ENCODE results near the gene TARM1.

TARM1 gene

GRCh38 chr19:54029930-54030490 is 51.2 kb downstream of the TARM1 start:
- peak; percentile 45 for DNase-seq

- DNase-seq: no peak
Observed at GRCh38 chr19:54029301-54029700, 51.9 kb downstream of the TARM1 start.

GRCh38 chr19:54026656-54027055 is 54.5 kb downstream of the TARM1 start:
- DNase-seq: no peak

GRCh38 chr19:54024660-54025059 is 56.5 kb downstream of the TARM1 start:
- no peak for DNase-seq

GRCh38 chr19:54023191-54023590 is 58.0 kb downstream of the TARM1 start:
- no peak for DNase-seq

GRCh38 chr19:54021932-54022331 is 59.2 kb downstream of the TARM1 start:
- DNase-seq: no peak

- no peak for DNase-seq
Observed at GRCh38 chr19:54021363-54021762, 59.8 kb downstream of the TARM1 start.
